Endothelial cell (in vitro differentiated cells): ENCODE measurements around the gene MBNL2. TPM values are rescaled to one million over a fixed set of nuclear protein-coding genes. Genes with fewer than 3 reads are reported as not detected.

Experiments
- DNase-seq: peaks from one replicate; pipeline ENCODE4 v3.0.0; 2021; ENCODE audit warnings: low spot score
- H3K27ac Mint-ChIP-seq: one replicate; pipeline ENCODE4 v1.8.0; 2021; ENCODE audit warnings: mixed read lengths, inconsistent platforms; ENCODE audit not compliant: unreplicated experiment
- H3K27me3 Mint-ChIP-seq: one replicate; pipeline ENCODE4 v1.8.0; 2021; ENCODE audit warnings: mild to moderate bottlenecking, moderate library complexity, mixed read lengths, inconsistent platforms; ENCODE audit not compliant: unreplicated experiment
- H3K36me3 Mint-ChIP-seq: one replicate; pipeline ENCODE4 v1.8.0; 2021; ENCODE audit warnings: mild to moderate bottlenecking, low read depth, mixed read lengths, inconsistent platforms; ENCODE audit not compliant: unreplicated experiment
- H3K4me1 Mint-ChIP-seq: one replicate; pipeline ENCODE4 v1.8.0; 2021; ENCODE audit warnings: mild to moderate bottlenecking, mixed read lengths, inconsistent platforms; ENCODE audit not compliant: unreplicated experiment
- H3K4me3 Mint-ChIP-seq: one replicate; pipeline ENCODE4 v1.8.0; 2021; ENCODE audit warnings: mild to moderate bottlenecking, mixed read lengths, inconsistent platforms; ENCODE audit not compliant: unreplicated experiment
- H3K9me3 Mint-ChIP-seq: one replicate; pipeline ENCODE4 v1.8.0; 2021; ENCODE audit warnings: mixed read lengths, inconsistent platforms; ENCODE audit not compliant: unreplicated experiment
- CTCF ChIP-seq: fragments of 200-600 bp; sonication (generic); IDR thresholded peaks from one replicate; pipeline ENCODE4 v1.5.0; 2021; ENCODE audit warnings: antibody characterized with exemption; ENCODE audit not compliant: unreplicated experiment
- total RNA-seq: library from RNA; stranded (reverse); fragmentation: NEBNext Ultra II Directional; extraction: Animal tissue kit (Norgen Biotek cat#: 25700); gene quantifications from one replicate; pipeline ENCODE4 v1.2.1, GENCODE V29; 2021; ENCODE audit not compliant: unreplicated experiment

The MBNL2 gene
- total RNA-seq, 1 donor from 2014 or later = 137 TPM

- Mint-ChIP-seq H3K27ac (no peak overlapping the region), H3K4me1 (peaks cover 7% of the 10 kb centered on the region), H3K4me3 (no peak overlapping the region), H3K9me3 (no peaks in the 10 kb centered on the region), H3K27me3 (peaks cover 4% of the 10 kb centered on the region), H3K36me3 (peaks cover 30% of the 10 kb centered on the region)
- DNase-seq = no peak
- no peak for TF ChIP-seq CTCF
These were observed 118.0 kb downstream of the MBNL2 start for GRCh38 chr13:97339988-97340749.

GRCh38 chr13:97341135-97341534 lies 119.0 kb downstream of the MBNL2 start:
- no peak for DNase-seq

GRCh38 chr13:97342136-97342535 lies 120.0 kb downstream of the MBNL2 start:
- DNase-seq = no peak

More at GRCh38 chr13:97341135-97341534, 119.0 kb downstream of the MBNL2 start:
- H3K4me1 Mint-ChIP-seq = peaks cover 7% of the 10 kb centered on the region
- no peak for TF ChIP-seq CTCF
- peaks cover 5% of the 10 kb centered on the region for H3K27me3 Mint-ChIP-seq
- H3K36me3 Mint-ChIP-seq = peaks cover 36% of the 10 kb centered on the region
- H3K4me3 Mint-ChIP-seq = no peak overlapping the region
- no peak overlapping the region for H3K27ac Mint-ChIP-seq
- no peaks in the 10 kb centered on the region for H3K9me3 Mint-ChIP-seq

GRCh38 chr13:97342936-97343335 lies 120.8 kb downstream of the MBNL2 start:
- peaks cover 43% of the 10 kb centered on the region for H3K36me3 Mint-ChIP-seq
- peaks cover 8% of the 10 kb centered on the region for H3K4me1 Mint-ChIP-seq
- no peak overlapping the region for H3K4me3 Mint-ChIP-seq
- H3K27ac Mint-ChIP-seq = peak overlapping the region; percentile 2
- no peaks in the 10 kb centered on the region for H3K9me3 Mint-ChIP-seq
- no peak for DNase-seq
- H3K27me3 Mint-ChIP-seq = peaks cover 9% of the 10 kb centered on the region
- TF ChIP-seq CTCF = no peak

More at GRCh38 chr13:97342136-97342535, 120.0 kb downstream of the MBNL2 start:
- Mint-ChIP-seq H3K27ac (no peak overlapping the region), H3K4me3 (no peak overlapping the region), H3K27me3 (peaks cover 4% of the 10 kb centered on the region), H3K4me1 (peaks cover 8% of the 10 kb centered on the region), H3K9me3 (no peaks in the 10 kb centered on the region), H3K36me3 (peaks cover 39% of the 10 kb centered on the region)
- no peak for TF ChIP-seq CTCF
